Pons (tissue), 1 donor: Measurements from ENCODE around the gene TCERG1L.
"Not testable (repeated sequence)": the region's sequence is repeated elsewhere in the genome, so short reads cannot be mapped to it uniquely, and the experiment has no call there.

Experiments
- DNase-seq: peaks from one replicate; pipeline ENCODE4 v3.0.0-alpha.2; 2016; ENCODE audit warnings: low spot score

Gene TCERG1L

DNA sequence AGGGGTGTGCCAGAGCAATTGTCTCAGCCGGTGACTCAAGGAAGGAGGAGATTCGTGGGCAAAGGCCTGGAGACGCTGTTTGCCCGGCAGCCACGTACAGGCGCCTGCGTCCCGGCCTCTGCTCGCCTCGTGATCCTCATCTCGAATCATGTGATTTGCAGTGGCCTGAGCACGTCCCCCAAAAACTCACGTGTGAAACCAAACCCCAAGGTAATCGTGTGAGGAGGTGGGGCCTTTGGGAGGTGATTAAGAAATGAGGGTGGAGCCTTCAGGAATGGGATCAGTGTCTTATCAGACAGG lies 226.8 kb downstream of the TCERG1L start:
- DNase-seq = no peak

DNA sequence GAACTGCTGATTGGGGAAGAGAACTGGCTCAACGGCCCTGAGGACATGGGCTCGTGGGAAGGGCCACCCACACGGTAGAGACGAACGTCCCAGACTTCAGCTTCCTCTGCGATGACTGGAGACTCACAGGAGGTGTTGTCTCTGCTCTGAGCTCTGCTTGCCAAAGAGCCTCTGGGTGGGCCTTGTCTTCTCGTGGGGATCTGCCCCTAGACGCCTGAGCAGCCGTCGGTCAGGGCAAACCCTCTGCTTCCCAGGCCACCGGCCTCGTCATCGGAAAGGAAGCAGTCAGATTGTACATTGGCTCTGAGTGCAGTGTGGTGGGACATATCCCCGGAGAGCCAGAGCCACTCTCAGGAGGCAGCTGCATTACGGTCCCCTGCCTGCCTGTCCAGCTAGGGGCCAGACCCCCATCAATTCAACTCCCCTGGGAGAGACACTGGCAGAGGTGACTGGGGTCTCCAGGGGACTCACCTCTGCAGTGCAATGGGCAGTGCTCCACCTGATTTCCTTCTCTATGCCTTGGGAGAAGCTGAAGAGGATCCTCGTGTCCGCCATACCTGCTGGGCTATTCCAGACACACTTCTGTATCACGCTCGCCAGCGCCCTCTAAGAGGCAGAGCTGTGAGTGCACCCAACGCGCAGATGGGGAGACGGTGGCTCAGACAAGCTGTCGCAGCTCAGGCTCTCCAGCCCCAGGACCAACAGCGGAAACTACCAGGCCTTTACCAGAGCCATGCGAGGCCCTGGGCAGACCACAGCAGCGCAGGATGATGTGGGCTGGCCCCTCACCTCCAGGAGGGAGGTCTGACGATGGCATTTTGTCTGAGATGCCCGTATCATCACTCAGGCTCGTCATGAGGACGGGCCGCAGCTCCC lies 227.4 kb downstream of the TCERG1L start:
- no peak for DNase-seq

DNA sequence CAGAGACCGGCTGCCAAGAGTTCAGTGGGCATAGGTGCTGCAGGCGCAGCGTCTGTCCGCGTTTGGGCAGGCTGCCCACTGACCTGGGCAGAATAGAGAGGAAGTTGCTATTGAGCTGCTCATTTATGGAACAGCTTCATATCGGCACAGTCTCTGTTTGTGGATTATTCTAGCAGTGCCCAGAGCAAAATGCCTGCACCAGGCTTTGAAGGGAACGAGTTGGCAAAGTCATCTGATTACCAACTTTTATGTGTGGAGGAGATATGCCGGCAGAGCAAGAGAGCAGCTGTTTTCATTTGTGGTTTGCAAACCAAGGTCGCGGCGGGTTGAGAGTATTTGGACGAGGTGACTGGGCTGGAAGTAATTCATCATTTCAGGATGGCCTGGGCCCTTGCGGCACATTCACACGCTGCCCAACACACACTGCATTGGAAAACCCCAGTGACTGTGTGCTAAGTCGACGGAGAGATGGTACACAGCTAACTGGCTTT lies 228.5 kb downstream of the TCERG1L start:
- no peak for DNase-seq

- no peak for DNase-seq
Measured at GRCh38 chr10:131082201-131082850, 229.2 kb downstream of the TCERG1L start.

- no peak for DNase-seq
Measured at GRCh38 chr10:131081786-131082185, 229.7 kb downstream of the TCERG1L start.

- no peak for DNase-seq
Measured at GRCh38 chr10:131081376-131081775, 230.1 kb downstream of the TCERG1L start.

DNA sequence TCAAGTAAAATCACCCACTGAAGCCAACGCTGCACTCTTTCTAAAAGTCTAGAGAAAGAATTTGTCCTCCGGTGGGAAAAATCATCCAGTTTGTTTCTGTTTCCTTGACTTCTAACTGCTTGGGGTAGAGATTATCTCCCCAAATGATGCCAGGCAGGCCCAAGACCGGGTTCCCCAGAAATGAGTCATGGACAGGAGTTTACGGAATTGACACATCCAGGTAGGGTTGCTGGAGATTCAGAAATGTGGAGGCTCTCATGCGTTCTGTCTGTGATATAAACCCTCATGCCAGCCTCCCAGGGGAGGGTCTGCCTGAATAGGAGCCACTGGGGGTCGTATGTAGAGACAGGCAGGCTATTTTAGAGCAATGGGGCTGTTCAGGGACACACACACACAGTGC lies 230.9 kb downstream of the TCERG1L start:
- DNase-seq = no peak

DNA sequence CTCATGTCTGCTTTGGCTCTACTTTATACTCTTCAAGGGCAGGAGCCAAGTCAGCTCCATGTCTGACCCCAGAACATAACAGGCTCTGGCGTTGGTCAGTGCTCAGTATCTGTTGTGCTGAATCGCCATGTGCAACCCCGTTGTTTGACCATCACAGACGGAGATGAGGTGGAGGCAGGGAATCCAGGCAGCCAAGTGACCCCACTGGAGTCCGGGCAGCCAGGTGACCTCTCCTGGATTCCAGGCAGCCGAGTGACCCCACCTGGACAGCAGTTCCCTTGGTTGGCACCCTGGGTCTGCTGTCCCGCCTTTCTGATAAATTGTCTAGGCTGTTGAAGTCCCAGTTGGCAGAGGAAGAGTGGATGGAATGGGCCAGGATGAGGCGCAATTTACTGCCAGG lies 232.2 kb downstream of the TCERG1L start:
- no peak for DNase-seq

DNA sequence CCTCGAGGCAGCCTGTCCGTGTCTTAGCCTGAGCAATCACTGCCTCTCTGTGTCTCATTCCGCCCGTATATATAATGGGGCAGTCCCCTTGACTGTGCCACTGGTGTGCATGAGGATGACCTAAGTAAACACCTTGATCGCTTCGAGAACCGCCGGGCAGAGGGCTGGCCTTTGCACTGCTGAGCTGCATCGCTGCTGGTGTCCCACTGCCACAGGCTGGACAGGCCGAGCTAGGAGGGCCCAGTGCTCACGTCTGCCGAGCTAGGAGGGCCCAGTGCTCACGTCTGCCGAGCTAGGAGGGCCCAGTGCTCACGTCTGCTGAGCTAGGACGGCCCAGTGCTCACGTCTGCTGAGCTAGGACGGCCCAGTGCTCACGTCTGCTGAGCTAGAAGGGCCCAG lies 232.6 kb downstream of the TCERG1L start:
- not testable (repeated sequence) for DNase-seq

DNA sequence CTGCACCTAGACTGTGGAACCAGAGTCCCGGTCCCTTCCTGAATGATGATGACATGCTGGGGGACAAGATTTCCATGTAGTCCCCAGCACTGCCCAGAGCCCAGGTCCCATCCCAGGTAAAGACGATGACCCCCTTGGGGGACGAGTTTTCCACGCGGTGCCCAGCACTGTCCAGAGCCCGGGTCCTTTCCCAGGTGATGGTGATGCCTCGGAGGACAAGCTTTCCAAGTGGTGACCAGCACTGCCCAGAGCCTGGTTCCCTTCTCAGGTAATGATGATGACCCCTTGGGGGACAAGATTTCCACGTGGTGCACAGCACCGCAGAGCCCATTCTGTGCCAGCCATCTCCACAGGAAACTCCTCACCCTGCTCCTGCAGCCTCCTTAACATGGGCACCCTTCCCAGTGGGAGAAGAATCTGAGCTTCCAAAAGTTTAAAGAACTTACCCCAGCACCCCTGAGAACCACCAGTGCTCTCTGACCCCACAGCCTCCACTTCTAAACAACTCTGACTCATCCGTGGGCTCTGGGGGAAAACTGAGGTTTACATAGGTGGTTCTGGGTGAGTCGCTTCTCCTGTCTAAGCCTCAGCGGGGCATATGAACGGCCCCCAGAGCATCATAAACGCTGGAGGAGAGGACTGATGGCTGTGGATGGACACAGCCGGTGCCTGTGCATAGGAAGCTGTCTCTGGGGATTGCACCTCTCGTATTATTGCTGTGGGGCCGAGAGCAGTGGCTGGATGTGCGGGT lies 233.2 kb downstream of the TCERG1L start:
- no peak for DNase-seq

GRCh38 chr10:131077724-131078123 lies 233.8 kb downstream of the TCERG1L start:
- no peak for DNase-seq

DNA sequence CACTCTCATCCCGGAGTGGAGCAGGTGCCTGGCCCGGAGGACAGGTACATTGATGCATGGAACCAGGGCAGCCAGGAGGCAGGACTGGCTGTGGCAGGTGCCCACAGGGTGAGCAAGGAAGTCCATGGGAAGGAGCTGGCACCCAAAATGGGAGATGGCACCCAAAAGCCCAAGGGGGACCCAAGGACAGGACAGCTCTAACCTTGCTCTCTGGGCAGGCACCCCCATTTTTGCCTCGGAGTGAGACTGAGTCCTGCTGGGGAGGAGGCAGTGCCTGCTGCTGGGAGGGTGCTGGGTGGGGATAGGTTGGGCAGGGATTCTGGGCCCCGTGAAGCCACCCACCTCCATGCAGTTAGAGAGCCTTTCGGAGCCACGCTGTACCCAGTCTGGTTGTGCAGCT lies 234.5 kb downstream of the TCERG1L start:
- DNase-seq = no peak

GRCh38 chr10:131076356-131076755 lies 235.2 kb downstream of the TCERG1L start:
- no peak for DNase-seq

GRCh38 chr10:131075218-131075770 lies 236.2 kb downstream of the TCERG1L start:
- no peak for DNase-seq

- no peak for DNase-seq
Measured at GRCh38 chr10:131074682-131075081, 236.8 kb downstream of the TCERG1L start.

DNA sequence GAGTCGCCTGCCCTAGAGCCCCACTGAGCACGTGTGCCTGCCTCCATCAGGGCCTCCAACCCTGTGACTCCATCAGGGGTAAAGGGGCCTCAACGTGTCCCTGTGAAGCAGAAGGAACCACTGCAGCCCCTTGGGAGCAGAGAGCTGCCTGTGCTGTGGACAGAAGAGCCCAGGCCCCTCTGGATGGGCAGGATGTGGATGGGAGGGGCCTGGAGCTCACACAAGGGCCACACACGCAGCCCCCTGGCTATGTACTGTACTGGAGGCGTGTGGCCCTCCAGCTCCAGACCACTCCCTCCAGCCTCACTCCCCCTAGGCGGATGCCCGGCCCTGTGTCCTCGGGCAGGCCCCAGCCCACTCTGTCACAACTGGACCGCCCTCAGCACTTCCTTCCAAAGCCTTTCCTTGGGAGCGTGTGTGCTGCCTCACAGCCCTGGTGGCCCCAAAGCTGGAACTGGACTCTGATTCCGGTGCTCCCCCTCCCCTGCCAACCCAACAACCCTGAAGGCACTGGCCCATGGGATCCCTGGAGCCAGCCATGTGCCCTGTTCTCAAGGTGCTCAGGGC lies 238.0 kb downstream of the TCERG1L start:
- DNase-seq = no peak

DNA sequence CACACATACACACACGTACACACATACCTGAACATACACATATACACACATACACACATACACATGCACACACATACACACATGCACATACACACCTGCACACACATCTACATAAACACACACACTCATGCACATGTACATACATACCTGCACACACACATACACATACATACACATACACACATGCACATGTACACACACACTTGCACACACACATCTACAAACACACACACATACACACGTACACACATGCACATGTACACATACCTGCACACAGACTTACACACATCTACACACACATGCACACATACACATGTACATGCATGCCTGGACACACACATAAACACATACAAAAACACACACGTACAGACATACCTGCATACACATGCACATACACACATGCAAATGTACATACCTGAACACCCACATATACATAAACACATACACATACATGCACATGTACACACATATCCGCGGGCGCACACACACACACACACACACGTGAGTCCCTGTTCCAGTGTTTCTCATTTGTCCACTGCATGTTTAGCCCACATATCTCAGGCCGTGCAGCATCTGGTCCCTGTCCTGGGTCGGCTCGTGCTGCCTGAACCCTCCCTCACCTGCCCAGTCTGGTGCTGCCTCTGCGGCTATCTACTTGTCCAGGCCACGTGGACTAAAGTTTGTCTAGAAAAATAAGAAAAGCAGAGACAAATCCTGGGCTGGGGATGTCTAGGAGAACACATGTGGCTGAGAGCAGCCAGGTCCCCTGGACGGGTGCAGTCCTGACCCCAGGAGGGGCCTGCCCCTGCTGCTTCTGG lies 238.7 kb downstream of the TCERG1L start:
- no peak for DNase-seq

DNA sequence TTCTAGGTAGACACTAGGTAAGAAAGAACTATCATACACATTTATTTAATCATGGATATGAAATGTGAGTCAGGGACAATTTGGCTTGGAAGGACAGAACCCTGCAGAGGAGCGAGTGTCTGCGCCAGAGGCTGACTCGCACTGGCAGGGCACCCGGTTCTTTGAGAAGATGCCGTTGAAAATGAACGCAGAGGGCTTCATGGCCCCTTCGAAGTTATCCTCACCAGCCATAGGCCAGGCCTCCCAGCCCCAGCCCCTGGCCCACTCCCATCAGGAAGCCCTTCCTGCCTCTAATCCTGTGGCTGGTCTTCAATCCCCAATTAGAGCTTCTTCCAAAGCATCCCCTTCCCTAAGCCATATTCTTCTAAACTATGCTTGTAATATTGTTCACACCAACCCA lies 239.8 kb downstream of the TCERG1L start:
- no peak for DNase-seq

GRCh38 chr10:131070856-131071255 lies 240.7 kb downstream of the TCERG1L start:
- DNase-seq = no peak

- DNase-seq = no peak
Measured at GRCh38 chr10:131068760-131069159, 242.8 kb downstream of the TCERG1L start.

DNA sequence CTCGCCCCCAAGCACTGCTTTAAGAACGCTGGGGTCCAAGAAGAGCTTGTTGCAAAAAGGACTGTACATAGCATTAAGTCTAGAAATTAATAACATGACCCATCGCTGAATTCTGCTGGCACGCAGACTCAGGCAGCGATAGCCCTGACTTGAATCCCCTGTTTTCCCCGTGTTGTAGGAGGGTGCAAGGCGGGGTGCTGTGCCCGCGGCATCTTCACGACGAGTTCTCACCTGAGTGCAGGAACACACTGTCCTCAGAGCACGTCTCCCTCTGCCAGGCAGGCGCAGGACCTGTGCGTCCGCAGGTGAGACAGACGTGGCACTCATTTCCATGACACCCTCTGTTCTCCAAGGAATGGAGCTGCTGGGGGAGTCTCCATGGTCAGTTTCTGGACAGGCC lies 243.2 kb downstream of the TCERG1L start:
- no peak for DNase-seq
